Iris pigment epithelial cell (primary cell): Measurements from ENCODE around the gene PPP1R14C.

Source experiments
- DNase-seq: peaks from one replicate; pipeline ENCODE4 v3.0.0-alpha.2; 2011; ENCODE audit warnings: low read depth

Gene PPP1R14C

GRCh38 chr6:150271501-150272263, 128.8 kb downstream of the PPP1R14C start:
- no peak for DNase-seq

DNA sequence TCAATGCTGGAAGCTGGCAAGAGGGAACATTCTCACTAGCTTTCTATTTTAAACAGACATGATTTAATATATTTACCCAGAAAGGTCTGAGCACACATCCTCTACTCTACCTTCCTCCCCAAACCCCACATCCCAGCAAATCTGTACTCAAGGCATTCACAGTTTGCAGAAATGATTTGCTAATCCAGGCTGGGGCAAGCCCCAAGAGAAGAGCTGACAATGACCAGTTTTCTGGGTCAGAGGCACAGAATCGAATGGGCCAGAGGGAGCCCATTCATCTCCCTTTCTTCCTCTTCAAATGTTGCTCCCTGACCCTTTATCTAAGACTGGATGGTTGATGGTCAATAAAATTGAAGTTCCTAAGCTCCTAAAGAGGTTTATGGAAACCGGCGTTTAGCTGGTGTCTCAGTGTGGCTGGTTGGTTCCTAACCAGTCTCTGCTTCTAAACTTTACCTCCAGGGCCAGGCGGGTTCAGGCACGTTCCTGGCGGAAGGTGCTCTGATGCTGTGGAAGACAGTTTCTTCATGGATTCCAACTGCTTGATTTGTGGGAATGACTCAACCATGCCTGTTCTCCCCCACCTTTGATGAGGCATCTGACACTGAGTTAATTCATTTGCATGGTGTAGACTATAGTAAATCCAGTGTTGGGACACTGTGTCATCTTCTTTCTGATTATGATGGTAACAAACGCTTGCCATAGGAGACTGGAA, 129.6 kb downstream of the PPP1R14C start:
- no peak for DNase-seq

DNA sequence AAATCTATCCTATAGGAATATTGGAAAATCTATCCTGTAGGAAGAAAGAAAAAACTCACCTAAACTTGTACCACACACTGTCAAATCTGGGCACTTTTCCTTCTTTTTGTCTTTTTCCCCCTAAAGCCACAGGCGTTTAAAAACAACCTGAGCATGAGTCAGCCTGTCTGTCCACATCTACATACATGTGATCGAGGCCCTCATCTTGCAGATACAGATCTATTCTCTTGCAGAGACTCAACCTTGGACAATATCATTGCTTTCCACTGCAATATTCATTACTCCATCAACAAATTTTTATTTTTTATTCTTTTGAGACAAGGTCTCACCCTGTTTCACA, 130.1 kb downstream of the PPP1R14C start:
- DNase-seq, result no peak

GRCh38 chr6:150273457-150274309, 130.8 kb downstream of the PPP1R14C start:
- DNase-seq, result no peak

DNA sequence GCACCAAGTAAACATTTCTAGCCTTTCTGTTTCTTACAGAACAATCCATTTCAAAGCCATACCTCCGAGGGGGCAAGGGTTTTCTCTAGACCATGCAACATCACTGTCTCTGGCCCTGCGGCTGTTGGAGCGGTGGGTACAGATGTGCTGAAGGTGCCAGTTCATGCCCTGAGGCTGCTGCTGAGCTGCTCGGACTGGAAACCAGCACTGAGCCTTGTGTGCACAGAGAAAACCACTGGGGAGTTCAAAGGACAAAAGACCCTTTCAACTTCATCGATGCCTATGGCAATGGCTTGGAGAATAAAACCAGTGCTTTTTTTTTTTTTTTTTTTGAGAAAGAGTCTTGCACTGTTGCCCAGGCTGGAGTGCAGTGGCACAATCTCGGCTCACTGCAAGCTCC, 132.6 kb downstream of the PPP1R14C start:
- DNase-seq, result no peak

DNA sequence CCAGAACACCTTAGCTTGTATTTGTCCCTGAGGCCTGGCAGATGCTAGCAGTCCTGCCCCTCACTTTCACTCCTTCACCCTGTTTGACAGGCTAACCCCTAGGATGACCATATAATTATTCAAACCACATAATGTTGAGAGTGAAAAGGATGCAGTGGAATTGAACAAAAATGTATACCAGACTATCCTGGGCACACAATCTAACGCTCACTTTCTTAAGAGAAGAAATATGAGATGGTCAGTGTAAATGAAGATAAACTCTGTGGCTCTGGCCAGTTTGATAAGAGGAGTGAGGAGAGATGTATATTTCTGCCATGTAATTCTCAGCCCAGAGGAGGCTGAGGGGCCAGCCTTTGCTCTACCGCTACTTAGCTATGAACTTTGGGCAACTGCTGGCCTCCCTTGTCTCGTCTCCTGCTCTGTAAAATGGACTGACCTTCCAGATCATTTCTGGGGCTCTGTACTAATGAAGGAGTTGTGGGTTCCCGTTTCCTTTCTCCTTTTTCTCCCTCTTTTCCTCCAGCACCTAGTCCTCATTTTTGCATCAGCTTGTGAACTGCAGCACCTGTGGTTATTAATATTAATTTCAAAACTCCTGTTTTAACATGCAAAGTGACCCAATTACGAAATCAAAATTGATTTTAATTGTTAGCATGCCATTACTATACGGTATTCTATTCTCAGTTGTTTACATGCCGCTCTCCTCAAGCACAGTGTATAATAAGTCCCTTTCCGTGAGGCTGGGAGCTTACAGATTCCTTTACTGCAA, 133.5 kb downstream of the PPP1R14C start:
- no peak for DNase-seq

GRCh38 chr6:150276937-150277742, 134.3 kb downstream of the PPP1R14C start:
- no peak for DNase-seq

DNA sequence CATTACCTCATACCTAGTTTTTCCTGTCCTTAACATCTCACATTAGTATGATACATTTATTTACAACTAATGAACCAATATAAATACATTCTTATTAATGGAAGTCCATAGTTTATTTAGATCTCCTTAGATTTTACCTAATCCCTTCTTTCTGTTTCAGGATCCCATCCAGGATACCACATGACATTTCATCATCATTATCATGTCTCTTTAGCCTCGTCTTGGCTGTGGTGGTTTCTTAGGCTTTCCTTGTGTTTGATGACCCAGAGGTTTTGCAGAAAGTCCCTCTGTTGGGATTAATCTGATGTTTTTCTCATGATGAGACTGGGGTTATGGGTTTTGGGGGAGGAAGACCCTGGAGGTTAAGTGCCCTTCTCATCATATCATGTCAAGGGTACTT, 136.7 kb downstream of the PPP1R14C start:
- DNase-seq, result no peak

DNA sequence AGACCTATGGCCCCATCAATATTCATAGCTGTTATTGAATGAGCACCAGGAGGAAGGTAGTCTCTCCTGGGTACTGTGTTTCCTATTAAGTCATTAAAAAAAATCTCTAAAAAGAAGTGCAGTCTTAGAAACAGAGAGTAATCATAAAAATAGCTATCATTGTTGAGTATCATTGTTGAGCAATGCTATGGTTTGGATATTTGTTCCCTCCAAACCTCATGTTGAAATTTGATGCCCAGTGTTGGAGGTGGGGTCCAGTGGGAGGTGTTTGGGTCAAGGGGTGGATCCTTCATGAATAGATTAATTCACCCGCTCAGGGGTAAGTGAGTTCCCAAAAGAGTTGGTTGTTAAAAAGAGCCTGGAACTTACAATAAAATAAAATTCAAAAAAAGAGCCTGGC, 137.9 kb downstream of the PPP1R14C start:
- DNase-seq, result no peak

DNA sequence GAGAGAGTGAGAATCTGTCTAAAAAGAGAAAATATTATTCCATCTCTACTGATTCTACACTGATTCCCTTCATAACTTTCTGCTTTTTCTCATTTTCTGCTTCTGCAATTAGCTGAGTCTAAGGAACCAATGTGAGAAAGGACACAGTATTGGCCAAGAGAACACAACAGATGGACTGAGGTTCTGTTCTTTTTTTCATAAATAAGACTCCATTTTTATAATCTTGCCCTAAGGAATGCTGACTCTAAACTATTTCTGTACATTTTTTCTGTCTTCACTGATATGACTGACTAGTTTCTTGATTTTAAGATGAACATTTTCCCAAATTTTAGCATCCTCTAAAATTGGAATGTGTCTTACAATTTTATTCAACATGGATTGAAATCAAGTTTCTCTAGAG, 138.9 kb downstream of the PPP1R14C start:
- DNase-seq, result no peak

- no peak for DNase-seq
These were observed 140.0 kb downstream of the PPP1R14C start for GRCh38 chr6:150282806-150283205.

GRCh38 chr6:150286460-150286859, 143.6 kb downstream of the PPP1R14C start:
- DNase-seq, result no peak

DNA sequence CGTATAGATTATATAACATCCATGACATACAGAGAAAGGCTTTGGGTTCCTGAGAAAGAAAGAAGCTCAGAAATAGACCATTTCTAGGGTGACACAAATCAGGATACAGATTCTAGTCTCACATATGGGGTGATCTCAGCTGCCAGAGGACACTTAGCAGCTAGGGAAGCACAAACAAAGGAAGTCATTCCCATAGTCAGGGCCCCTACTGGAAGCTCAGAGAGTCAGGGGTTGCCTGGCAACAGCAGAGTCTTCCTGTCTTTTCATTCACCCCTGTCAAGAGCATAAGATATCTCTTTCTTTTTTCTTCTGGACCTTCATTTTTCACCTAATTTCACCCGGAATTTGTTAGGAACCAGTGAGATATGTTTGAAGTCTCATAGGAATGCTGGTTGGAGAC, 144.1 kb downstream of the PPP1R14C start:
- DNase-seq, result no peak

GRCh38 chr6:150288456-150288855, 145.6 kb downstream of the PPP1R14C start:
- no peak for DNase-seq

- DNase-seq, result no peak
These were observed 146.7 kb downstream of the PPP1R14C start for GRCh38 chr6:150289454-150290071.

DNA sequence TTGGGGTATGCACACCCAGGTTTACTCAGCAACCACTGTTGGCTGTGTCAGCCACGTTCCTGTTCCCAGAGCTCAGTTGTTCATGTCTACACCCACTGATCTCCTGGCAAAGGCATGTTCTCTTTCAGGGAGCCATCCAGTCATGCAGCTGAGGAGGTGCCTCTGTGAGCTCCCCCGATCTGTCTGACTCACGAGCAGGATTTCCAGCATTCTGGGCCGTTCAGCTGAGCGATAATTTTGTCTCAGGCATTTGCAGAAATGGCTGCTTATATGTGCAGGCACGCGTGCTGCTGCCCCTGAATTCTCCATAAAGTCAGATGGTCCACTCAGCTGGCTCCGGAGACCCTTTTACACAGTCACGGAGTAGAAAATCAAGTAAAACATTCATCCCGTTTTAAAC, 147.6 kb downstream of the PPP1R14C start:
- peak; percentile 71 for DNase-seq

- no peak for DNase-seq
These were observed 149.3 kb downstream of the PPP1R14C start for GRCh38 chr6:150291968-150292710.

DNA sequence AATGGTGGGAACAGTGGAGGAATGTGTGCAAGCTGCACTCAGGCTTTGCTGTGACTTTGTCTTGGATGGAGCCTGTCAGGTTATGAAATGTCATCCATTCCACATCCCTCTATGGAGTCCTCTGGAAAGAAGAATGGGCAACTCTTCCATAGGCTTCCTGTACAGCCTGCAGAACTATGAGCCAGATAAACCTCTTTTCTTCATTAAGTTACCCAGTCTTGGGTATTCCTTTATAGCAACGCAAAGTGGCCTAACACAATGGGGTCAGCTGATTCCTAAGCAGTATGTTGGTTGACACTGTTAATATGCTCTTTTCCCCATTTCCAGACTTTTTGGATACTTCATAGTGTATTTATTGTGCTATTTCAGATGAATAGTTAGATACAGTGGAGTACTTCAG, 150.2 kb downstream of the PPP1R14C start:
- no peak for DNase-seq

GRCh38 chr6:150293423-150294173, 150.8 kb downstream of the PPP1R14C start:
- DNase-seq, result peak; percentile 69
